NCI-H226 (cell line): Measurements from ENCODE around the gene ZWILCH.
A peak's percentile ranks its signal among the peaks of the same experiment; 100 is the strongest.

ENCODE experiments used
- DNase-seq: peaks from one replicate; pipeline ENCODE4 v3.0.0-alpha.2; 2015

The ZWILCH gene

DNA sequence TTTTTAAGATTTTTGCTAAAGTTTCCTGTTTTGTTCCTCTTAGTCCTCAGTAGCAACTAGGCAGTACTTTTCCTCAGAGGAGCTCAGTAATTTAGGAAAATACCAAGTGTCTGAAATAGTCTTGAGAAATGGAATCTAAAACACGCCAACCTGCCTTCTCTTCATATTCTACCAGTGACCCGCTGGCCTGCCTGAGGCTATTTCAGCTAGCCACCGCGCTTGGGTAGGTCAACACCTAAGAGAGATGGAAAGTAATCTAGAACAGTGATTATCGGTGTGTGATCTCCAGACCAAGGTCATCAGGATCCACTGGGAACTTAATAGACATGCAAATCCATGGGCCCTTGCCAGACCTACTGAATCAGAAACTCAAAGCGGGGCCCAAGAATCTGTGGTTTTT, 53.1 kb downstream of the ZWILCH start:
- no peak for DNase-seq

DNA sequence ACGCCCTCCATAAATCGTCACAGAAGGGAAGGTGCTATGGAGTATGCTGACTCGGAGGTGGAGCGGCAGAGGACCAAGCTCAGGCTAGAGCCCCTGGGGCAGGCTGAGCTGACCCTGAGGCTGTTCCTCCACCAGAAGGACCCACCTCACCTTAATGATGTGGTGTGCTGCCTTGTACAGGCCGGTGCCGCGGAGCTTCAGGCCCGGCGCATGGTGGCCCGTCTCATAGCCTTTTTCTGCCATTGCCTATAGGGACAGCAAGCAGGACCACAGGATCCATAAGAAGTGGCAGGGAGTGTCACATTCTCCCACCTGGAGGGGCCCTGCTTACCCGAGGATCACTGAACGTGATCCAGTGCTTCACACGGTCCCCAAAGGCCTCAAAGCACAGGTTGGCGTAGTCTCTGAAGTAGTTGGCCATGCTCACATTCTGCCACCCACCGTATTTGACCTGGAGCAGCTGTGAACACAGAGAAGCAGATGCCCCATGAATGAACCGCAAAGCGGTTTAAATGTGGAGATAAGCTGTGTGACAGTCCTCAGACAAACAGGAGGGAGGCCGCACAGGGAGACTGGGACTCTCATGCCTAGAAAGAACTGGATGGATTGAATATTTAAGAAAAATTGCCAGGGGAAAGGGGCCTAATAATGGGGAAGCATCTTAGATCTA, 55.9 kb downstream of the ZWILCH start:
- no peak for DNase-seq

DNA sequence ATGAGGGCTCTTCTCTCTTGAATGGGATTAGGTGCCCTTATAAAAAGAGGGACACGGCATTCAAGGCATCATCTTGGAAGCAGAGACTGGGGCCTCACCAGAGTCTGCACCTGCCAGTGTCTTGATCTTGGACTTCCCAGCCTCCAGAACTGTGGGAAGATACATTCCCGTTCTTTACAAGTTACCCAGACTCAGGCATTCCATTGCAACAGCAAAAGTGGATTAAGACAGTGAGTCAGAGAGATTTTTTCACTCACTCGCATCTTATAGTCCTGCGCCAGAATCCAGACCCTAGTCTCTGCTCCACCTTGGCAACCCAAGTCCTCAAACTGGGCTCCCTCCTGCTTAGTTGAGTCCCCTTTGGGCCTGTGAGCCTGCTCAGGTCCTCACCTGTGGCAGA, 58.0 kb downstream of the ZWILCH start:
- DNase-seq, result peak; percentile 38

DNA sequence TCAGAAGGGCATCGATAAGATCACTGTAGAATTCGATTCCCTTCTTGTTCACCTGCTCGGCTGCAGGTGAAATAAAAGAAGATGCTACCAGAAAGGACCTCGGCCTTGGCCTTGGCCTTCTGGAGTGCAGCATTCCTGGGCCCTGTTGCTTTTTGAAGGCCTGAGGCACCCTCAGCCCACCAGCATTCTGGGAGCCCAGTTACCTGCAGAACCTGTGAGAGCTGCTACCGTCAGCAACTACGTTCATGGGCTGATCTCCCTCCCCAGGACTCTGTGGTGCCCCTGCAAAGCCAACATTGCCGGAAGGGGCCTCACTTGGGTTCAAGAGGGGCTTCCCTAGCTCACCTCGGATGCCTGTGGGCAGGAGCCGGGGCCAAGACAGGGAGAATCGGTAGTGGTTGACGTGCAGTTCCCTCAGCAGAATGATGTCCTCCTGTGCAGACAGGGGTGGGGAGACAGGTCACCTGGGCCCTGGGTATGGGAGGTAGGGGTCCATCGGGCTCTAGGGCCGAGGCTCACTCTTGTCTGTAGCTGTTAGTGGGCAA, 58.5 kb downstream of the ZWILCH start:
- no peak for DNase-seq

DNA sequence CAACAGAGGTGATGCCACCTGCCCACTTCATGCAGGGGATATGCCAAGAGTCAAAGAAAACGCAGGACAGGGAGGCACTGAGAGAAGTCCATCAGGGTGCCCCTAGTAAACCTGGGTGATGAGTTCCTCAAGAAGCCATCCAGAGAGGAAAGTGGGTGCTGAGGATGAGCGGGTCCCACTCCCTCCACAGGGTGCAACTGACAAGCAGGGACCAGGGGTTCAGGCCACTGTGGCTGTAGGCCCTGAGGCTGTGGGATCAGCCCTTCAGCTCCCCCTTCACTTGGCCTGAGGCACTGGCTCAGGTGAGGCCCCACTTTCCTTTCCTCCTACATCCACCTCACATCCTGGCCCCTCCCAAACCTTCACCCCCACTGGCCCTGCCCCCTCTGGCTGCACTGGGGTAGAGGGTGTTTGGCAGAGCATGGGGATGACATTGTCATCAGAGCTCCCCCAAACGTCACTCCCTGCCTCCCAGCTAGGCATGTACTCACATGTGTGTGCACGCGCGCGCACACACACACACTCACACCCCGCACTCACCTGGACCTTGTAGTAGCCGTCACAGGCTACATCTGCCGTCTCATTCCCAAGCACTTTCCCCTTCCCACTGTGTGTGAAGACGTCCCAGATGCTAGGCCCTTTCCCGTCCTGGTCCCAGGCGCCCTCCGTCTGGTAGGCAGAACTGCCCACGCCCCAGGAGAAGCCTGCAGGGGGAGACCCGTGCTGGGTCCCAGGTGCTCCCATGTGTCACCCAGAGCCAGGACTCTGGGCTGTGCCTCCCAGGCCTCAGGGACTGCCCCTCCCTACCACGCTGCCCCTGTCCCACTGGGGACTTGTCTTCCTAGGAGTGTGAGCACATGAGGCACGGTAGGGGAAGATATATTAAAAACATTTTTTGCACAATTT, 59.3 kb downstream of the ZWILCH start:
- no peak for DNase-seq

DNA sequence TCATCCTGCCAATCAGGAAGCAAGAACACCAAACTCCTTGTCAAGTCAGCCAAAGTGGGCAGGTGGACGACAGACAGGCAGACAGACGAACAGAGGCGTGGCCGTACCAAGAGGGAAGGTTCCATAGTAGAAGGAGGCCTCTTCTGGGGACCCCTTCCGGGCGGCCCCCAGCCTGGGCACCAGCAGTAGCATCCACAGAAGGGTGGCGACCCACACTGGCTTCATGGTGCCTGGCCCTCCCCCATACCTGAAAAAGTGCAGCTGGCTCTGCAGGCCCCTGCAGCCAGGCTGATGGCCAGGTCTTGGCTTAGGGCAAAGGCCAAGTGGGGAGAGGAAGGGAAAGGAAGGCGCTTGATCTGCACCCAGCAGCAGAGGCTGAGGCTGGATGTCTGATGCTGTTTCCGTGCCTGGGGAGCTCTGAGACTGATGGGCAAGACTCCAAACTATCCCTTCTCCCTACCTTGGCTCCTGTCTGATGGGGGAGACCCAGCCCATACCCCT, 60.1 kb downstream of the ZWILCH start:
- DNase-seq, result no peak

DNA sequence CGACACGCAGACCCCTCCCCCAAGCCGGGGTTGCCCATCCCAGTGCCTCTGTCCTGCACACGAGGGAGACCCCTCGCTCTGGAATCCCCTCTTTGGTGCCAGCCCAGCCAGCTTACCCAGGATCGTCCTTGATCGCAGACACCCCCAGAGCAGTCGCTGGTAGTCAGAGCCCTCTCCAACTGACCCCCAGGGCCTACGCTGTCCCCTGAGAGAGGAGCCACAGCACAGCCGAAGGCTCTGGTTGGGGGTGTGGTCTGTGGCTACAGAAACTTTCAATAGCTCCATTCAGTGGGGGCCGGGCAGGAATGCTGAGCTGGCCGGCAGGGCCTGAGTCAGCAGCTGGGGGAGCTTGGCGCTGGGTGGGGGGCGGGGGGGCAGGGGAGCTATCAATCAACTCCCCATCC, 60.6 kb downstream of the ZWILCH start, which contains the start of gene LCTL:
Gene LCTL (minus strand): TSS at position 258 of the 404 bp plus-strand sequence. CDS start 633 bp downstream, outside the sequence.
- DNase-seq, result peak; percentile 52

DNA sequence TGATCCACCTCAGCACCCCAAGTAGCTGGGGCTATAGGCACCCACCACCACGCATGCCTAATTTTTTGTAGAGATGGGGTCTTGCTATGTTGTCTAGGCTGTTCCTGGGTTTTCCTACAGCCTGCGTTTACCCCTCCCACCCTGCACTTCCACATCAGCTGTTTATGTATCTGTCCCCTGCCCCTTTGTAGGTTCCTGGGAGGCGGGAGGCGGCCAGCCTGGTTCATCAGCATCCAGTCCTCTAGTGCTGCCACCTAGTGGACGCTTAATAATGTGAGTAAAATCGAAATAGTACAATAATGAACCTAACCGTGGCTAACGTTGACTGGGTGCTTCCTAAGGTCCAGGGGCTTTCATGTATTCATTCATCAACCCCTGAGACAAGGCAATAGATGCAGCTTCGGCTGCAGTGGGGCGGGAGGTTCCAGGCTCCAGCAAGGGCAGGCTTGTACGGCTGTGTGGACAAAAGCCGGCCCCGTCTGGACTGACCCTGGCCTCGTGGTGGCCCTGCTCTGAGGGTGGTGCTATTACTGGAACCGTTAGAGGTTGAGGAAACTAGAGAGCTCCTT, 61.9 kb downstream of the ZWILCH start:
- DNase-seq, result peak; percentile 47

DNA sequence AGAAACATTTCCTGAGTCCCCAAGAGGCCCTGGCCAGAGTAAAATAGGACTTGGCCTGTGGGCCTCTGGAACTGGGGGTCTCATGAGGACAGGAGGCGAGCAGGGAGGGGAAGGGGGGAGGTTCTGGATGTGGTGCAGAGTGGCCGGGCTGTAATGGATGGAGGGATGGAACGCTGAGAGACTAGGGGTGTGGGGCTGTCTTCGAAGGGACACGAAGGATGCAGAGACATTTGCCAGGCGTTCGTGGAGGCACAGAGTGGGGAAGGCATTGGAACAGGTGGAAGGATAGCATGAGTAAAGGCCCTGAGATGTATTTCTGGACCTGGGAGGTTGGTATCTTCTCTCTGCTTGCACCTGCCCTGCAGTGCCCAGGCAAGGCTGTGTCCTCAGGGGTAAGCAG, 62.8 kb downstream of the ZWILCH start:
- DNase-seq, result no peak

DNA sequence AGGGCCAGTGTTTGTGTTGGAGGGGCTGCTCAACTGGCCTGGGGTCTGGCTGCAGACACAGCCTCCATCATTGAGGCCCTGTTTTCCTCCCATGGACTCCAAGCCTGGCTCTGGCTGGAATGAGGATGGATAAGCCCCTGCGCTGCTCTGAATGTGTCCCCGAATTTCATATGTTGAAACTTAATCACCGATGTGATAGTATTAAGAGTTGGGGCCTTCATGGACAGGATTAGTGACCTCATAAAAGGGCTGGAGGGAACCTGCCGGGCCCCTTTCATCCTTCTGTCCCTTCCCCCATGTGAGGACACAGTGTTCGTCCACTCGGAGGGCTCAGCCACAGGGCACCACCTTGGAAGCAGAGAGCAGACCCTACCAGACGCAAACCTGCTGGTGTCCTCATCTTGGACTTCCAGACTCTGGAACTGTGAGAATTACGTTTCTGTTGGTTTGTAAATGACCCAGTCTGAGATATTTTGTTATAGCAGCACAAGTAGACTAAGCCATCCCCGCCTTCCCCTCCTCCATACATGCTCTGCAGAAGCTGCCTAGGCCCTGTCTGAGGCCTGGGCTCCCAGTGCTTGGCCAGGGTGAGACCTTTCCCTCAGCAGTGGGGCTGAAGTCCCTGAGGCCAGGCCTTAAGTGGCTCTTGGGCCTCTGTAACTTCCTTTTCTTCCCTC, 64.5 kb downstream of the ZWILCH start:
- DNase-seq, result no peak

DNA sequence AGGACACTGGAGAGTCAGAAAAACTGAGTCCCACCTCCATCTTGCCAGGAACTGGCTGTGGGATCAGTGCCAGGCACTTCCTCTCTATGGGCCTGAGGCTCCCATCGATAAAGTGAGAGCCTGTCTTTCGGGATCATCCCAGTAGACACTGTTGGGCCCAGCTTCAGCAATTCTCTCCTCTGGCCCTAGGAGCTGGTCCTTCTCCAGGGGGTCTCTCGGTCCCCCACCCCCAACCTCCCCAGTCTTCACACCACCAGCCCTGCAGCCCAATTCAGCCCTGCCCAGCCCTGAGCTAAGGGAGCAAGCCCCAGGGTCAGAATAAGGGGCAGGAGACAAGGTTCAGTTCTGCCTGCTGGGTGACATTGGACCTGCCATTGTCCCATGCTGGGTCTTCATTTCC, 65.2 kb downstream of the ZWILCH start:
- no peak for DNase-seq

DNA sequence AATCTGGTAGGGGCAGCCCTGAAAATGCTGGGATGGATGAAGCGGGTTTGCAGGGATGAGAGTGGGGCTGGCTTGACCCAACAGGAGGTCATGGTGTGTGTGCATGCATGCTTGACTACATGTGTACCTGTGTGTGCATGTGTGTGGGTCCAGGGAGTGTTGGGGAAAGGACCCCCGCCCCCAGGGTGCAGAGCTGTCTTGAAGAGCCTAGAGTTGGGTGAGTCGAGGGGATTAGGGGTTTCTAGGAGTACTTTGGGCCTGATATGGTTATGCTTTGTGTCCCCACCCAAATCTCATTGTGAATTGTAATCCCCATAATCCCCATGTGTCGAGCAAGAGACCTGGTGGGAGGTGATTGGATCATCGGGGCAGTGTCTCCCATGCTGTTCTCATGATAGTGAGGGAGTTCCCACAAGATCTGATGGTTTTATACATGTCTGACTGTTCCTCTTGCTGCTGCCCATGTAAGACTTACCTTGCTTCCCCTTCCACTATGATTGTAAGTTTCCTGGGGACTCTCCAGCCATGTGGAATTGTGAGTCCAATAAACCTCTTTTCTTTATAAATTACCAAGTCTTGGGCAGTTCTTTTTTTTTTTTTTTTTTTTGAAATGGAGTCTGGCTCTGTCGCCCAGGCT, 65.8 kb downstream of the ZWILCH start:
- DNase-seq, result no peak

DNA sequence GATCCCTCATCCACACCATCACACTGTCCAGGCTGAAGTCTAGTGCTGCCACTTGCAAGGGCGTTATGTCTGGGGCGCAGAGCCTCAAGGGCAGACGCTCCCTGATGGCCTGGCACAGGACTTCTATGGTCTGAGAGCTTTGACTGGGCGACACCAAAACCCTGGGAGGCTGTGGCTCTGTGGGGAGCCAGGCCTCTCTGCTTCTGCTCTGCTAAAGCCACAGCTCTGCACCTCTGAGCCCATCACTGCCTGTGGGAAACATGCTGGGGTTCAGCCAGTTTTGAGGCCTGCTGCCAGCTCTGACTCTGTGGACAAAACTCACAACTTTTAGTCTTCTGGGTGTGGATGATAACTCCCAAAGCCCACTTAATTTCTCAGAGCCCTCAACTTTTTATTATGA, 67.0 kb downstream of the ZWILCH start:
- no peak for DNase-seq

DNA sequence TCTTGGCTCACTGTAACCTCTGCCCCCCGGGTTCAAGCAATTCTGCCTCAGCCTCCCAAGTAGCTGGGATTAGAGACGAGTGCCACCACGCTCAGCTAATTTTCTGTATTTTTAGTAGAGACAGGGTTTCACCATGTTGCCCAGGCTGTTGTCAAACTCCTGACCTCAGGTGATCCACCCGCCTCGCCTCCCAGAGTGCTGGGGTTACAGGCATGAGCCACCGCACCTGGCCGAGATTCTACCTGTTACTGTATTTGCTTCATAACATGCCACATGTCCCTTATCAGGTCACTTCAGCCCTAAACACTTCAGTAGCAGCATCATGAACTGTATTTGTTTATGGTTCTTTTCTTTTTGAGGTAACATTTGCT, 68.2 kb downstream of the ZWILCH start:
- DNase-seq, result no peak

DNA sequence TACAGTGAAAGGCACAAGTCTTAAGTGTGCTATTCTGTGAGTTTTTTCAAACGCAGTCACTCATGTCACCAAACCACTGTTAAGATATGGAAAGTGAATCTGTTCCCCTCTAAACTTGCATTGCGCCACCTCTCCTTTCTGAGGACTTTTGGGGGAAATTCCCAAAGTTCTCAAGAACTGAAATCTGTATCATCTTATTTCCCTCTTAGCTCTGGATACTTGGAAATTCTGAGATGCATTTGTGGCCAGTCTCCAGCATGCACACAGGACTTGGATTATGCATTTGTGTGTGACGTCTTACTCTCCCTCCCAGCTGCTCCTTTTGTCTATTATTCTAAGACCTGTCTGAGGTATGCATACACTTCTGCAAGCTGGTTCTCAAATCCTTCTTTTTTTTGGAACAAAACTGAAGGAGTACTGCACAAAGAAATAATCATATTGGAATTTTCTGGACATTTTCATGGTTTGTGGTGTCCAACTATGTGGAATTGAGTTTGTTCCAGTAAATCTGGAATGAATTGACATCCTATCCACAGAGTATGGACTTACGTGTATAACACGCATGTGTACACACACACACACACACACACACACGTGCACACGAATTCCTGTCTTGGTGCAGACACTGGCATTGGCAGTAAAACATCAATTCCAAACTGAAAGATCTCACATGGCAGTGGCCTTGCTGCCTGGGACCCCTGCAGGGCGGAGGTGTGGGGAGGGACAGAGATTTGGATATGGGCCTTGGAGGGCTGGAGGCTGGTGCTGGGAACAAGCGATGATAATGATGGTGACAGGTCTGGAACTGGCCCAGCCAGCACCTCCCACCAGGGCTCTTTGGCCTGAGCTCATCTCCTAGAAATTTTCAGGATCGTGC, 68.8 kb downstream of the ZWILCH start:
- no peak for DNase-seq

DNA sequence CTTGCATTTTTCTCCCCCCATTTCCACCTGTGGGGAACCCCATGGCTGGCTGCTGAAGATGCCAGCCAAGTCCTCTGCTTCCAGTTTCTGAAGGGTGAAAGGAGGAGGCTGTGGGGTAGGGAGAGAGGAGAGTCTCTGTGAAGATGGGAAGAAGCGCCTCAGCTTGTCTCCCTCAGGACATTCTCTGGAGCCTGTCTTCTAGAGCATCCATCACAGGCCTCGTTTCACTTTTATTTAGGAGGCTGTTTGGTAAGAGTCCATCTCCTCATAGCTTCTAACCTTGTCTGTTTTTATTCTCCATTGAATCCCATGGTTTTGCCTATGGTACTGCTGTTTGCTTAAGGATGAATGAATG, 69.4 kb downstream of the ZWILCH start:
- DNase-seq, result peak; percentile 33

DNA sequence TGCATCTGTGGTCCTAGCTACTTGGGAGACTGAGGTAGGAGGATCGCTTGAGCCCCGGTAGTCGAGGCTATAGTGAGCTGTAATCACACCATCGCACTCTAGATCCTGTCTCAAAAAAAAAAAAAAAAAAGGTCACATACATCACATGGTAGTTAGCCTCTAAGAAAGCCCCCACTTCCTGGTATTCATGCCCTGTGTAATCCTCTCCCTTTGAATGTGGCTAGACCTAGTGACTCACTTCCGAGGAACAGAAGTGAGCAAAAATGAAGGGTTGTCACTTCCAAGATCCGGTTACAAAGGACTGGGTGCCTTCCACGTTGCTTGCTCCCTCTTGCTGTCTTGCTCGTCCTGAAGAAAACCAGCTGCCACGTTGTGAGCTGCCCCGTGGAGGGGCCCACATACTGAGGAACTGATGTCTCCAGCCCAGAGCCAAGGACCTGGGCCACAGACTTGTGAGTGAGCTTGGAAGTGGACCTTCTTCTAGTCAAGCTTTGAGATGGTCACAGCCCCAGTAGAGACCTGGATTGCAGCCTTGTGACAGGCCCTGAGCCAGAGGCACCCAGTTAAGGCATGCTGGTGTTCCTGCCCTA, 73.3 kb downstream of the ZWILCH start:
- no peak for DNase-seq

DNA sequence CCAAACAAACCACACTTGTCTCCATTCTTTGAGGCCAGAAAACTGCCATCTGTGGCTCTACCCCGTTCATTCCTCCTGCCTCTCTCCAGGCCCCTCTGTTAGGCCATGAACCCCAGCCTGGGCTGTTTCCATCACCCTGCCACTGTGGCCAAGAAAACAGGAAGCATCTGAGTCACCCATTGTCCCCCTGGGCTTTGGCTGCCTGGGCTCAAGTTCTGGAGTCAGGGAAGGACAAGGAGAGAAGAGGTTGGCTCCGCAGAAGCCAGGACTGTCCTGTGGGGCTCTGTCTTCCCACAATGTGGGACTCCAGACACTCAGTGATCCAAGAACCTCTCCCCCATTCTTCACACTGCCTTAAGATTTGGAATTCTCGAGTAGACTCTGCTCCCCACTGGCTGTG, 75.5 kb downstream of the ZWILCH start:
- no peak for DNase-seq

DNA sequence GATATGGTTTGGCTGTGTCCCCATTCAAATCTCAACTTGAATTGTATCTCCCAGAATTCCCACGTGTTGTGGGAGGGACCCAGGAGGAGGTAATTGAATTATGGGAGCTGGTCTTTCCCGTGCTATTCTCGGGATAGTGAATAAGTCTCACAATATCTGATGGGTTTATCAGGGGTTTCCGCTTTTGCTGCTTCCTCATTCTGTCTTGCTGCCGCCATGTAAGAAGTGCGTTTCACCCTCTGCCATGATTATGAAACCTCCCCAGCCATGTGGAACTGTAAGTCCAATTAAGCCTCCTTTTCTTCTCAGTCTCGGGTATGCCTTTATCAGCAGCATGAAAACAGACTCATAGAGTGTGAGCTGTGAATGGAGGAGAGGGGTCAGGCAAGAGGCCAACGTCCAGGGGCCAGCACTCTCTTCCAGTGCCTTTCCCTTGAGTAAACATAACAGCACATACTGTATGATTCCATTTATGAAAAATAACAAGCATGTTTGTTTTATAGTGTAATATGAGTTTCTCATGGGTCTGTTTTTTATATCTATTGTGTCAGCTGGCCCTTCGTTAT, 76.9 kb downstream of the ZWILCH start:
- DNase-seq, result no peak

DNA sequence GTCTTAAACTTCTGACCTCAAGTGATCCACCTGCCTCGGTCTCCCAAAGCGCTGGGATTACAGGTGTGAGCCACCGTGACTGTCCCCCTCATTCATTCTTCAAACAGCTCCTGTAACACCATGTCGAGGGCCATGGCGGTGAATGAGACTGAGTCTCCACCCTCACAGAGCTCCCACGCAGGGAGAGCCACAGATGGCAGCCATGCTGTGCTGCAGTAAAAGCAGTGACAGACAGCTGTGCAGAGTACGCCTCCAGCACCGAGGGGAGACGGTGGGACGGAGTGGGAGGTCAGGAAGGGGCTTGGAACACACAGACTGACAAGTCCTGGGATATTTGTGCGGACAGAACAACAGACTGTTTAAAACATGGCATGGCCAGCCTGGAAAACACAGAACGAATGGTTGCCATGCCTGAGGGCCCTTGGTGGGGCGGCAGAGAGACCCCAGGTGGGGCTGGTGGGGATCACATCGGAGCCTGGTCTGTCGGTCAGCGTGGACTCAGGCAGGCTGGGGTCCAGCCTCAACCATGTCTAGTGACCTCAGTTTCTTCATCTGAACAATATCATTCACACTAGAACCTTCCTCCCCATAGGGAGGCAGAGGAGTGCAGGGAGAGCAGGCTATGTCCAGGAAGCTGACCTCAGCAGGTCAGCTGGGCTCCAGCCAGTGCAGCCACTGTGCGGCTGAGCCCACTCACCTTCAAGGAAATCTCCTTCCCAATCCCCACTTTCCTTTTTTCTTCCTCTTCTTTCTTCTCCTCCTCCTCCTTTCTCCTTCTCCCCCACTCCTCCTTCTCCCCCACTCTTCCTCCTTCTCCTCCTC, 81.2 kb downstream of the ZWILCH start:
- DNase-seq, result no peak
